SU-DHL-6 (cell line): ENCODE data around the gene SLC8A1.

Experiments used
- H2AFZ ChIP-seq: fragments of 200-600 bp; sonication (generic); 2 replicates; pipeline ENCODE4 v1.6.1; 2014; ENCODE audit warnings: low read depth, mild to moderate bottlenecking, moderate library complexity, mixed read lengths, antibody characterized with exemption, low read length; ENCODE audit not compliant: severe bottlenecking
- H3F3A ChIP-seq: fragments of 200-600 bp; shearing (Covaris generic); 2 replicates; pipeline ENCODE4 v1.6.0; 2016; ENCODE audit warnings: antibody characterized with exemption, mild to moderate bottlenecking; ENCODE audit not compliant: insufficient read depth
- H3K27ac ChIP-seq: fragments of 200-600 bp; sonication (generic); 2 replicates; pipeline ENCODE4 v1.5.1; 2016; ENCODE audit warnings: low read depth, mild to moderate bottlenecking, low read length, moderate library complexity, mixed read lengths
- H3K27me3 ChIP-seq: fragments of 200-600 bp; sonication (generic), shearing (Covaris generic); 2 replicates; pipeline ENCODE4 v1.6.0; 2014; ENCODE audit warnings: mild to moderate bottlenecking, low read length
- H3K36me3 ChIP-seq: fragments of 200-600 bp; sonication (generic); 2 replicates; pipeline ENCODE4 v1.6.1; 2014; ENCODE audit warnings: mild to moderate bottlenecking, low read length, mixed read lengths
- H3K4me2 ChIP-seq: fragments of 300-600, 200-600 bp; shearing (Covaris generic), sonication (generic); 2 replicates; pipeline ENCODE4 v1.6.0; 2014; ENCODE audit warnings: low read length, low read depth, mild to moderate bottlenecking; ENCODE audit not compliant: poor library complexity, severe bottlenecking
- H3K4me3 ChIP-seq: fragments of 200-600 bp; sonication (generic); 2 replicates; pipeline ENCODE4 v1.5.1; 2014; ENCODE audit warnings: antibody characterized with exemption, low read length, mild to moderate bottlenecking, mixed read lengths; ENCODE audit not compliant: insufficient read depth, poor library complexity, severe bottlenecking
- H3K79me2 ChIP-seq: fragments of 200-600 bp; sonication (generic); 2 replicates; pipeline ENCODE4 v1.6.1; 2014; ENCODE audit warnings: mild to moderate bottlenecking, low read length, moderate library complexity; ENCODE audit not compliant: insufficient read depth
- H3K9ac ChIP-seq: fragments of 200-600 bp; sonication (generic); 2 replicates; pipeline ENCODE4 v1.7.0; 2014; ENCODE audit warnings: mild to moderate bottlenecking, low read length
- H3K9me2 ChIP-seq: fragments of 200-600 bp; sonication (generic); replicated peaks from 2 replicates; pipeline ENCODE4 v1.6.1; 2014; ENCODE audit warnings: low read length; ENCODE audit not compliant: insufficient read depth
- H3K9me3 ChIP-seq: fragments of 200-600 bp; sonication (generic); 2 replicates; pipeline ENCODE4 v1.6.1; 2014; ENCODE audit warnings: low read length, mixed read lengths; ENCODE audit not compliant: insufficient read depth
- H4K20me1 ChIP-seq: fragments of 200-600 bp; sonication (generic); 2 replicates; pipeline ENCODE4 v1.6.1; 2014; ENCODE audit warnings: low read depth, mild to moderate bottlenecking, antibody characterized with exemption, low read length, moderate library complexity, mixed read lengths
- EZH2phosphoT487 ChIP-seq: fragments of 200-600 bp; sonication (generic), shearing (Covaris generic); conservative IDR thresholded peaks from 2 replicates; pipeline ENCODE4 v1.6.1; 2018; ENCODE audit warnings: mild to moderate bottlenecking, antibody characterized with exemption, low read length, moderate library complexity, mixed read lengths
- TF ChIP-seq, protein P1 (sequence below): fragments of 200-600 bp; sonication (generic); IDR thresholded peaks from one replicate; pipeline ENCODE4 v1.5.1; 2017; ENCODE audit warnings: antibody characterized with exemption, mild to moderate bottlenecking, low read length, moderate library complexity; ENCODE audit not compliant: insufficient read depth, poor library complexity, severe bottlenecking

SLC8A1 gene

DNA sequence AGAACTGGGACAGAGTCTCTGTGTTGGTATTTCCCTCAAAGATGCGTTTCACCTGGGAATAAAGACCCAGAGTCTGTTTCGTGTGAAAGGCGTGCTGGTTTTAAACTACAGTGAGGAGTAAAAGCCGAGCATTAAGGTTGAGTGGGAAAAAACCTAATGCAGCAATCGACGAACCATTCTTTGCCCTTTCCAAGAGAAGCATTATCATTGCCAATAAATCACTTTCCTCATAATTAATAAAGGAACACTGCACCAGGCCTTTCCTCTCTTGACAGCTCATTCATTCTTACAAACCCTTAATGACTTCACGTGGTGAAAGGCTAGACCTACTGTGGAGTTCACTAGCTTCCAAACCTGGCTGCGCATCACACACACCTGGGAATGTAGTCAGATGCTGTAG, 896 bp upstream of the SLC8A1 start:
- no peaks in the 10 kb centered on the region for H3K27me3 ChIP-seq
- H3K9me3 ChIP-seq: no peaks in the 10 kb centered on the region
- H3K9me2 ChIP-seq: no peaks in the 10 kb centered on the region
- H2AFZ ChIP-seq: no peak overlapping the region
- H3K4me3 ChIP-seq: no peak overlapping the region
- no peak overlapping the region for H3K9ac ChIP-seq
- no peaks in the 10 kb centered on the region for H3F3A ChIP-seq
- no peaks in the 10 kb centered on the region for H4K20me1 ChIP-seq
- no peaks in the 10 kb centered on the region for H3K36me3 ChIP-seq
- H3K79me2 ChIP-seq: no peaks in the 10 kb centered on the region
- TF ChIP-seq, protein P1, sequence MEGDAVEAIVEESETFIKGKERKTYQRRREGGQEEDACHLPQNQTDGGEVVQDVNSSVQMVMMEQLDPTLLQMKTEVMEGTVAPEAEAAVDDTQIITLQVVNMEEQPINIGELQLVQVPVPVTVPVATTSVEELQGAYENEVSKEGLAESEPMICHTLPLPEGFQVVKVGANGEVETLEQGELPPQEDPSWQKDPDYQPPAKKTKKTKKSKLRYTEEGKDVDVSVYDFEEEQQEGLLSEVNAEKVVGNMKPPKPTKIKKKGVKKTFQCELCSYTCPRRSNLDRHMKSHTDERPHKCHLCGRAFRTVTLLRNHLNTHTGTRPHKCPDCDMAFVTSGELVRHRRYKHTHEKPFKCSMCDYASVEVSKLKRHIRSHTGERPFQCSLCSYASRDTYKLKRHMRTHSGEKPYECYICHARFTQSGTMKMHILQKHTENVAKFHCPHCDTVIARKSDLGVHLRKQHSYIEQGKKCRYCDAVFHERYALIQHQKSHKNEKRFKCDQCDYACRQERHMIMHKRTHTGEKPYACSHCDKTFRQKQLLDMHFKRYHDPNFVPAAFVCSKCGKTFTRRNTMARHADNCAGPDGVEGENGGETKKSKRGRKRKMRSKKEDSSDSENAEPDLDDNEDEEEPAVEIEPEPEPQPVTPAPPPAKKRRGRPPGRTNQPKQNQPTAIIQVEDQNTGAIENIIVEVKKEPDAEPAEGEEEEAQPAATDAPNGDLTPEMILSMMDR: no peak
- no peak for TF ChIP-seq EZH2phosphoT487
- H3K27ac ChIP-seq: no peak overlapping the region
- no peak overlapping the region for H3K4me2 ChIP-seq

GRCh38 chr2:40450796-40451430, 977 bp downstream of the SLC8A1 start:
- H2AFZ ChIP-seq: no peak overlapping the region
- H3K4me3 ChIP-seq: no peak overlapping the region

GRCh38 chr2:40450066-40450795, 1.7 kb downstream of the SLC8A1 start:
- Histone ChIP-seq H3K27ac (no peak overlapping the region), H4K20me1 (no peaks in the 10 kb centered on the region), H3K36me3 (no peaks in the 10 kb centered on the region), H2AFZ (no peak overlapping the region), H3K79me2 (no peaks in the 10 kb centered on the region), H3K9me2 (no peaks in the 10 kb centered on the region), H3F3A (no peaks in the 10 kb centered on the region), H3K27me3 (no peaks in the 10 kb centered on the region), H3K9ac (no peak overlapping the region), H3K4me3 (no peak overlapping the region), H3K4me2 (no peak overlapping the region), H3K9me3 (no peaks in the 10 kb centered on the region)
- no peak for TF ChIP-seq EZH2phosphoT487
- TF ChIP-seq, protein P1: no peak

More at GRCh38 chr2:40450796-40451430, 977 bp downstream of the SLC8A1 start:
- TF ChIP-seq, protein P1: no peak
- TF ChIP-seq EZH2phosphoT487: no peak
- Histone ChIP-seq H3K36me3 (no peaks in the 10 kb centered on the region), H3K9ac (no peak overlapping the region), H3K9me2 (no peaks in the 10 kb centered on the region), H3K9me3 (no peaks in the 10 kb centered on the region), H3K79me2 (no peaks in the 10 kb centered on the region), H4K20me1 (no peaks in the 10 kb centered on the region), H3K4me2 (no peak overlapping the region), H3F3A (no peaks in the 10 kb centered on the region), H3K27me3 (no peaks in the 10 kb centered on the region), H3K27ac (no peak overlapping the region)
